HL-60 (cell line): ENCODE data around the gene NEURL1.

Experiments used
- DNase-seq, 2 experiments: peaks; one replicate each; pipeline ENCODE4 v3.0.0-alpha.2; 2010 to 2020; ENCODE audit warnings: low read depth in 1 of 2, low spot score in 1 of 2
- H3K27ac ChIP-seq: fragments of 250-450 bp; sonication (Bioruptor Pico); replicated peaks from 2 replicates; pipeline ENCODE4 v1.5.1; 2020; ENCODE audit warnings: mild to moderate bottlenecking, moderate library complexity
- H3K27me3 ChIP-seq: fragments of 250-450 bp; sonication (Bioruptor Pico); 2 replicates; pipeline ENCODE4 v1.5.1; 2021; ENCODE audit warnings: mild to moderate bottlenecking, moderate library complexity; ENCODE audit not compliant: insufficient read depth, poor library complexity, severe bottlenecking
- H3K4me3 ChIP-seq: replicated peaks from 2 replicates; pipeline ENCODE4 v1.5.1; 2011; ENCODE audit warnings: mild to moderate bottlenecking, control low read depth, low read length; ENCODE audit not compliant: insufficient read depth
- CTCF ChIP-seq: IDR thresholded peaks from one replicate; pipeline ENCODE4 v1.5.1; 2011; ENCODE audit warnings: low read length, control low read depth, inconsistent platforms; ENCODE audit not compliant: insufficient read depth
- GABPA ChIP-seq: IDR thresholded peaks from 2 replicates; pipeline ENCODE4 v1.6.1; 2012; ENCODE audit warnings: low read depth
- POLR2AphosphoS5 ChIP-seq: IDR thresholded peaks from 2 replicates; pipeline ENCODE4 v1.6.1; 2012; ENCODE audit warnings: low read depth
- SPI1 ChIP-seq: IDR thresholded peaks from 2 replicates; pipeline ENCODE4 v1.6.1; 2012; ENCODE audit warnings: low read depth, mild to moderate bottlenecking, borderline replicate concordance
- TF ChIP-seq, protein P1 (sequence below): IDR thresholded peaks from 2 replicates; pipeline ENCODE4 v1.6.1; 2012; ENCODE audit warnings: low read depth; ENCODE audit not compliant: insufficient replicate concordance

NEURL1 gene

DNA sequence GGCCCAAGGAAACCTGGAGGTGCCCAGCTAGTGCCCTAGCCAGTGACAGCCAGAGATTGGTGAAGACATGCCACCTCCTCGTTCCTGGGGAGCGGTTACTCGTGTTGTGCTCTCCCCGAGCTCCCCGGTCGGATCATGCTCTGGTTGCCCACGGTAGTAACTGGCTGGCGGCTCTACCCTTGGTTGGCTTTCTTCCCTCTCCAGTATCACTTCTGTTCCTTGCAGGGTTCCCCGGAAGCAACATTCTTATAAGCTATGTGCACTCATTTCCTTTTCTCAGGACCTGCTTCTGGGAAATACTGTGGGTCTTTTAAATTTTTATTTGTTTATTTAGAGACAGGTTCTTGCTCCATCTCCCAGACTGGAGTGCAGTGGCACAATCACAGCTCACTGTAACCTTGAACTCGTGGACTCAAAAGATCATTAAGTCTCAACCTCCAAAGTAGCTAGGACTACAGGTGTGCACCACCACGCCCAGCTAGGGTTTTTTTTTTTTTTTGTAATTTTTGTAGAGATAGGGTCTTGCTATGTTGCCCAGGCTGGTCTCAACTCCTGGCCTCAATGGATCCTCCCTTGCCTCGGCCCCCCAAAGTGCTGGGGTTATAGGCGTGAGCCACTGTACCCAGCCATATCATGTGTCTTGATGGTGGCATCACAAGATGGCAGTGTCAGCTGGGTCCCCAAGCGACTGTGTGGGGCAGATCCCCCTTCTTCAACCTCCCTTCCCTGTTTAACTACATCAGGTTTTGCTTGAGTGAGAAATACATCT, 27.9 kb upstream of the NEURL1 start:
- Histone ChIP-seq H3K4me3 (no peak overlapping the region), H3K27ac (no peak overlapping the region)

GRCh38 chr10:103466734-103467133, 26.8 kb upstream of the NEURL1 start:
- no peak overlapping the region for H3K4me3 ChIP-seq
- H3K27ac ChIP-seq: no peak overlapping the region
- no peak for TF ChIP-seq CTCF
- TF ChIP-seq, protein P1, sequence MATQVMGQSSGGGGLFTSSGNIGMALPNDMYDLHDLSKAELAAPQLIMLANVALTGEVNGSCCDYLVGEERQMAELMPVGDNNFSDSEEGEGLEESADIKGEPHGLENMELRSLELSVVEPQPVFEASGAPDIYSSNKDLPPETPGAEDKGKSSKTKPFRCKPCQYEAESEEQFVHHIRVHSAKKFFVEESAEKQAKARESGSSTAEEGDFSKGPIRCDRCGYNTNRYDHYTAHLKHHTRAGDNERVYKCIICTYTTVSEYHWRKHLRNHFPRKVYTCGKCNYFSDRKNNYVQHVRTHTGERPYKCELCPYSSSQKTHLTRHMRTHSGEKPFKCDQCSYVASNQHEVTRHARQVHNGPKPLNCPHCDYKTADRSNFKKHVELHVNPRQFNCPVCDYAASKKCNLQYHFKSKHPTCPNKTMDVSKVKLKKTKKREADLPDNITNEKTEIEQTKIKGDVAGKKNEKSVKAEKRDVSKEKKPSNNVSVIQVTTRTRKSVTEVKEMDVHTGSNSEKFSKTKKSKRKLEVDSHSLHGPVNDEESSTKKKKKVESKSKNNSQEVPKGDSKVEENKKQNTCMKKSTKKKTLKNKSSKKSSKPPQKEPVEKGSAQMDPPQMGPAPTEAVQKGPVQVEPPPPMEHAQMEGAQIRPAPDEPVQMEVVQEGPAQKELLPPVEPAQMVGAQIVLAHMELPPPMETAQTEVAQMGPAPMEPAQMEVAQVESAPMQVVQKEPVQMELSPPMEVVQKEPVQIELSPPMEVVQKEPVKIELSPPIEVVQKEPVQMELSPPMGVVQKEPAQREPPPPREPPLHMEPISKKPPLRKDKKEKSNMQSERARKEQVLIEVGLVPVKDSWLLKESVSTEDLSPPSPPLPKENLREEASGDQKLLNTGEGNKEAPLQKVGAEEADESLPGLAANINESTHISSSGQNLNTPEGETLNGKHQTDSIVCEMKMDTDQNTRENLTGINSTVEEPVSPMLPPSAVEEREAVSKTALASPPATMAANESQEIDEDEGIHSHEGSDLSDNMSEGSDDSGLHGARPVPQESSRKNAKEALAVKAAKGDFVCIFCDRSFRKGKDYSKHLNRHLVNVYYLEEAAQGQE: no peak
- TF ChIP-seq SPI1: no peak
- TF ChIP-seq POLR2AphosphoS5: no peak
- no peak for TF ChIP-seq GABPA
- DNase-seq: no peak
- no peaks in the 10 kb centered on the region for H3K27me3 ChIP-seq

More for the DNA sequence above, 27.9 kb upstream of the NEURL1 start:
- DNase-seq: no peak
- no peaks in the 10 kb centered on the region for H3K27me3 ChIP-seq
- TF ChIP-seq, protein P1: no peak
- TF ChIP-seq CTCF (no peak), POLR2AphosphoS5 (no peak)

DNA sequence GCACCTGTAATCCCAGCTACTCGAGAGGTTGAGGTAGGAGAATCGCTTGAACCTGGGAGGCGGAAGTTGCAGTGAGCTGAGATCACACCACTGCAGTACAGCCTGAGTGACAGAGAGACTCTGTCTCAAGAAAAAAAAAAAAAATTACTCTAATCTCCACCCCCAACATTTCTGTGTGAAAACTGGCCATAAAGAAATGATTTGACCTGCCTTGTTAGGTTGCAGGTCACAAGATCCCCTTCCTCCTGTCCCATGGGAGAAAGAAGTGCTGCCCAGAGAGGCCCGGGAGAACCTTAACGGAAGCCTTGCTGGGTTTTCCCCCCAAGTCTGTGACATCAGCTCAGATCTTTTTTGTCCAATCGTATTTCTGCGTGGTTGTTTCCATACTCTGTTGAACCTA, 26.1 kb upstream of the NEURL1 start:
- DNase-seq: no peak
- TF ChIP-seq GABPA (no peak), SPI1 (no peak), CTCF (no peak), POLR2AphosphoS5 (no peak)
- TF ChIP-seq, protein P1: no peak
- no peak overlapping the region for H3K4me3 ChIP-seq
- no peak overlapping the region for H3K27ac ChIP-seq
- no peaks in the 10 kb centered on the region for H3K27me3 ChIP-seq
